HCT116 (cell line): ENCODE measurements around the gene PXN. TPM values are rescaled to one million over a fixed set of nuclear protein-coding genes. Genes with fewer than 3 reads are reported as not detected.

Experiments used
- ATAC-seq: fragments of 200-7000 bp; cut with Tn5 transposase; 2 replicates; pipeline ENCODE4 v1.9.1; 2020; ENCODE audit warnings: mild to moderate bottlenecking, moderate library complexity
- BruUV-seq: library from RNA; stranded (reverse); fragments of 400-500 nt; replicated peaks from 2 replicates; lab custom pipeline; 2021; lab: Mats Ljungman, UMichigan
- CTCF ChIA-PET: fragments of 300-600 bp; sonication (Branson Sonifier 250); formaldehyde crosslinking; loops from one replicate; lab custom pipeline; 2021; ENCODE audit warnings: antibody characterized with exemption; lab: Charles Lee
- POLR2A ChIA-PET: fragments of 300-600, 350-600 bp; sonication (Branson Sonifier 250); formaldehyde crosslinking; loops from one replicate; lab custom pipeline; 2021; ENCODE audit warnings: antibody characterized with exemption; lab: Charles Lee
- RAD21 ChIA-PET, 2 experiments: fragments of 300-600 bp; sonication (Branson Sonifier 250); formaldehyde crosslinking; loops; one replicate each; lab custom pipeline; 2023; ENCODE audit warnings: low total read pairs in 2 of 2; ENCODE audit not compliant: uncharacterized antibody in 2 of 2, unreplicated experiment in 2 of 2, low non-redundant PET in 1 of 2; lab: Charles Lee
- DNase-seq: peaks from one replicate; pipeline ENCODE4 v3.0.0-alpha.2; 2010; ENCODE audit warnings: low read depth, low spot score
- H2AFZ ChIP-seq: fragments of 200-600 bp; shearing (Covaris generic), sonication (generic); 2 replicates; pipeline ENCODE4 v1.6.1; 2017; ENCODE audit warnings: low read depth, mixed run types, mixed read lengths, antibody characterized with exemption, low read length; ENCODE audit not compliant: poor library complexity, severe bottlenecking
- H3K27ac ChIP-seq: 2 replicates; pipeline ENCODE4 v1.5.1; 2012; ENCODE audit warnings: low read depth, low read length
- H3K27me3 ChIP-seq: fragments of 200-600 bp; sonication (generic); 2 replicates; pipeline ENCODE4 v1.6.1; 2016; ENCODE audit warnings: mixed run types, low read length, mixed read lengths; ENCODE audit not compliant: insufficient read depth
- H3K36me3 ChIP-seq, 2 experiments: fragments of 200-500 bp in 1 of 2; fragments of 200-600 bp in 1 of 2; sonication (Bioruptor generic) in 1 of 2; sonication (generic) in 1 of 2; 2 replicates each; pipeline versions ENCODE4 v1.5.1 to v1.6.1; 2014 to 2016; ENCODE audit warnings: low read length in 2 of 2, inconsistent platforms in 1 of 2, mixed read lengths in 1 of 2, mixed run types in 1 of 2; ENCODE audit not compliant: insufficient read depth in 2 of 2, control insufficient read depth in 1 of 2
- H3K4me1 ChIP-seq, 2 experiments: fragments of 200-600 bp in 1 of 2; sonication (generic) in 1 of 2; 2 replicates each; pipeline versions ENCODE4 v1.5.1 to v1.6.1; 2012 to 2017; ENCODE audit warnings: low read length in 2 of 2, inconsistent platforms in 1 of 2, mild to moderate bottlenecking in 1 of 2, mixed read lengths in 1 of 2, mixed run types in 1 of 2, moderate library complexity in 1 of 2; ENCODE audit not compliant: insufficient read depth in 2 of 2, control insufficient read depth in 1 of 2
- H3K4me2 ChIP-seq: fragments of 200-600 bp; sonication (generic); 2 replicates; pipeline ENCODE4 v1.6.1; 2017; ENCODE audit warnings: mixed run types, low read length, mixed read lengths
- H3K4me3 ChIP-seq, 2 experiments: fragments of 200-600 bp in 1 of 2; sonication (generic) in 1 of 2; replicated peaks in 1 of 2; 2 replicates each; pipeline ENCODE4 v1.5.1; 2011 to 2016; ENCODE audit warnings: low read length in 2 of 2, control low read depth in 1 of 2, low read depth in 1 of 2, mild to moderate bottlenecking in 1 of 2, mixed read lengths in 1 of 2, mixed run types in 1 of 2
- H3K79me2 ChIP-seq: fragments of 200-600 bp; sonication (generic); 2 replicates; pipeline ENCODE4 v1.6.1; 2017; ENCODE audit warnings: mild to moderate bottlenecking, mixed run types, low read length, moderate library complexity, mixed read lengths; ENCODE audit not compliant: insufficient read depth
- H3K9ac ChIP-seq: fragments of 200-600 bp; sonication (generic); 2 replicates; pipeline ENCODE4 v1.6.1; 2016; ENCODE audit warnings: low read length, mixed read lengths
- H3K9me2 ChIP-seq: fragments of 200-600 bp; sonication (generic), shearing (Covaris generic); 2 replicates; pipeline ENCODE4 v1.6.1; 2017; ENCODE audit warnings: mixed run types, mild to moderate bottlenecking, moderate library complexity; ENCODE audit not compliant: insufficient read depth
- H3K9me3 ChIP-seq, 2 experiments: fragments of 200-500 bp in 1 of 2; fragments of 200-600 bp in 1 of 2; sonication (Bioruptor generic) in 1 of 2; sonication (generic) in 1 of 2; 2 replicates each; pipeline ENCODE4 v1.6.1; 2014 to 2017; ENCODE audit warnings: low read length in 2 of 2, mixed read lengths in 2 of 2, inconsistent platforms in 1 of 2, low read depth in 1 of 2, mild to moderate bottlenecking in 1 of 2, mixed run types in 1 of 2, moderate library complexity in 1 of 2; ENCODE audit not compliant: control insufficient read depth in 1 of 2, insufficient read depth in 1 of 2
- H4K20me1 ChIP-seq: fragments of 200-600 bp; sonication (generic), shearing (Covaris generic); 2 replicates; pipeline ENCODE4 v1.6.1; 2017; ENCODE audit warnings: mixed run types, mild to moderate bottlenecking, moderate library complexity; ENCODE audit not compliant: insufficient read depth
- ATF3 ChIP-seq: IDR thresholded peaks from 2 replicates; pipeline ENCODE4 v1.6.1; 2012
- CEBPB ChIP-seq: IDR thresholded peaks from 2 replicates; pipeline ENCODE4 v1.6.1; 2012; ENCODE audit warnings: low read depth
- CTCF ChIP-seq, 3 experiments: fragments of 200-600 bp in 1 of 3; sonication (generic) in 1 of 3; IDR thresholded peaks in 2 of 3; conservative IDR thresholded peaks in 1 of 3; 2 replicates each; pipeline ENCODE4 v1.5.1; 2012 to 2017; ENCODE audit warnings: low read depth in 2 of 3, low read length in 2 of 3, antibody characterized with exemption in 1 of 3, borderline replicate concordance in 1 of 3, control low read depth in 1 of 3, mild to moderate bottlenecking in 1 of 3, mixed read lengths in 1 of 3, mixed run types in 1 of 3, moderate library complexity in 1 of 3; ENCODE audit not compliant: insufficient read depth in 1 of 3
- EGR1 ChIP-seq: IDR thresholded peaks from 2 replicates; pipeline ENCODE4 v1.6.1; 2012; ENCODE audit warnings: low read depth
- ELF1 ChIP-seq: IDR thresholded peaks from 2 replicates; pipeline ENCODE4 v1.6.1; 2012; ENCODE audit warnings: low read depth, borderline replicate concordance
- EZH2 ChIP-seq: fragments of 200-600 bp; sonication (generic); IDR thresholded peaks from 2 replicates; pipeline ENCODE4 v1.6.1; 2017; ENCODE audit warnings: antibody characterized with exemption, mixed run types
- EZH2phosphoT487 ChIP-seq: fragments of 200-600 bp; IDR thresholded peaks from 2 replicates; pipeline ENCODE4 v1.6.1; 2018; ENCODE audit warnings: antibody characterized with exemption, borderline replicate concordance
- JUND ChIP-seq: IDR thresholded peaks from 2 replicates; pipeline ENCODE4 v1.6.1; 2012
- MAX ChIP-seq: IDR thresholded peaks from 2 replicates; pipeline ENCODE4 v1.6.1; 2012
- POLR2A ChIP-seq: IDR thresholded peaks from 2 replicates; pipeline ENCODE4 v1.7.0; 2011; ENCODE audit warnings: borderline replicate concordance; ENCODE audit not compliant: insufficient read depth, insufficient read length; ENCODE audit errors: extremely low read depth
- POLR2AphosphoS5 ChIP-seq: IDR thresholded peaks from 2 replicates; pipeline ENCODE4 v1.6.1; 2011; ENCODE audit warnings: mild to moderate bottlenecking, low read depth, low read length, moderate library complexity
- RAD21 ChIP-seq: IDR thresholded peaks from 2 replicates; pipeline ENCODE4 v1.6.1; 2012; ENCODE audit warnings: low read depth, mild to moderate bottlenecking
- REST ChIP-seq: IDR thresholded peaks from 2 replicates; pipeline ENCODE4 v1.6.1; 2012; ENCODE audit warnings: low read depth
- SIN3A ChIP-seq: IDR thresholded peaks from 2 replicates; pipeline ENCODE4 v1.6.1; 2012; ENCODE audit warnings: low read depth
- SP1 ChIP-seq: IDR thresholded peaks from 2 replicates; pipeline ENCODE4 v1.6.1; 2012; ENCODE audit warnings: low read depth
- SRF ChIP-seq: IDR thresholded peaks from 2 replicates; pipeline ENCODE4 v1.6.1; 2012; ENCODE audit warnings: low read depth
- TCF7L2 ChIP-seq: IDR thresholded peaks from 2 replicates; pipeline ENCODE4 v1.7.0; 2011; ENCODE audit warnings: borderline replicate concordance, inconsistent platforms; ENCODE audit not compliant: insufficient read depth, insufficient read length; ENCODE audit errors: extremely low read depth
- YY1 ChIP-seq: IDR thresholded peaks from 2 replicates; pipeline ENCODE4 v1.6.1; 2011; ENCODE audit warnings: low read length, low read depth, moderate library complexity, mild to moderate bottlenecking; ENCODE audit not compliant: insufficient replicate concordance; ENCODE audit errors: extremely low read depth
- ZFX ChIP-seq: fragments of 450-650 bp; IDR thresholded peaks from 2 replicates; pipeline ENCODE4 v1.6.1; 2017
- ZNF274 ChIP-seq: fragments of 200-500 bp; sonication (Bioruptor generic); IDR thresholded peaks from 2 replicates; pipeline ENCODE4 v1.6.1; 2014; ENCODE audit warnings: mild to moderate bottlenecking, low read depth, low read length, inconsistent platforms
- intact Hi-C: fragments of 100-400 bp; cut with micrococcal nuclease; formaldehyde crosslinking; loops from 2 replicates; pipeline ENCODE4 v1.10.0; 2022
- total RNA-seq: library from RNA; stranded (reverse); gene quantifications from one replicate; pipeline ENCODE4 v1.2.1, GENCODE V29; 2021; ENCODE audit not compliant: unreplicated experiment

PXN gene
- total RNA-seq, 1 experiment from 2014 or later = 211 TPM

GRCh38 chr12:120258323-120258896 lies 7.1 kb downstream of the PXN start:
- Histone ChIP-seq H3K9me3 (no peaks in the 10 kb centered on the region), H2AFZ (no peak overlapping the region), H3K9me2 (no peaks in the 10 kb centered on the region), H3K4me2 (no peak overlapping the region), H3K4me1 (peaks cover 40 to 67% of the 10 kb centered on the region in 2 experiments), H3K4me3 (no peak overlapping the region), H3K79me2 (peaks cover 100% of the 10 kb centered on the region), H3K36me3 (peaks cover 3 to 18% of the 10 kb centered on the region in 2 experiments; a peak in 2 of 4 replicates), H3K9ac (no peak overlapping the region), H4K20me1 (no peaks in the 10 kb centered on the region; the same call in 1 of the 2 replicates), H3K27ac (no peak overlapping the region), H3K27me3 (no peaks in the 10 kb centered on the region)
- TF ChIP-seq CTCF (IDR thresholded peaks at IDR 0.05 in 2 of 3, conservative IDR thresholded peaks at IDR 0.05 in 1 of 3; ENCODE audit: borderline replicate concordance in 1 of 3, insufficient read depth in 1 of 3, low read depth in 2 of 3, low read length in 2 of 3) = no peak
- TF ChIP-seq POLR2A = no peak
- no peak for TF ChIP-seq YY1
- no peak for TF ChIP-seq JUND
- no peak for TF ChIP-seq MAX
- no peak for TF ChIP-seq ZNF274
- no peak for TF ChIP-seq SRF
- TF ChIP-seq POLR2AphosphoS5 = no peak
- no peak for TF ChIP-seq TCF7L2
- no peak for TF ChIP-seq ELF1
- TF ChIP-seq ZFX = no peak
- TF ChIP-seq RAD21 = no peak
- no peak for TF ChIP-seq EZH2
- no peak for TF ChIP-seq EZH2phosphoT487
- no peak for TF ChIP-seq CEBPB
- no peak for TF ChIP-seq SIN3A
- no peak for TF ChIP-seq EGR1
- no peak for TF ChIP-seq SP1
- TF ChIP-seq ATF3 = no peak
- no peak for TF ChIP-seq REST
- intact Hi-C loops = no loop called here
- ChIA-PET CTCF (interaction anchor here (0.9 kb wide), 1 partner anchor 22 kb away, joined by 3 read pairs; no protein-coding TSS in a partner anchor), POLR2A (interaction anchor here (1.2 kb wide), 1 partner anchor 57 kb away, joined by 6 read pairs; the partner anchor contains the start of gene RPLP0), RAD21 (no interaction called here)
- no peak for DNase-seq
- no TSS peak for BruUV-seq
- no peak for ATAC-seq
